ENCODE measurements around the gene HPS4.

DNA sequence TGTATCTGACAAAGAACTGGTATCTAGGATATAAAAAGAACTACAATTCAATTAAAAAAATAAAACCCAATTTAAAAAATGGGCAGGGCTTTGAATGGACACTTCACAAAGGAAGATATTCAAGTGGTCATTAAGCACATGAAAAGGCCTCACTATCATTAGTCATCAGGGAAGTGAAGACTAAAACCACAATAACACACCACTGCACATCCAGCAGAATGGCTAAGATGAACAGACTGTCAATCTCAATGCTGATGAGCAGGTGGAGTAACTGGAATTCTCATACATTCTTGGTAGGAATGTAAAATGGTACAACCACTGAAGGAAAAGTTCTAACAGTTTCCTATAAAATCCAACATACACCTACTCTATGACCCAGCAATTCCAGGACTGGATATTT, 8.9 kb downstream of the HPS4 start:
- no peak for TF ChIP-seq POLR2AphosphoS5 (IDR thresholded peaks at IDR 0.05; ENCODE audit: insufficient read depth in 1 of 2, low read depth in 1 of 2)
- TF ChIP-seq, protein P1, sequence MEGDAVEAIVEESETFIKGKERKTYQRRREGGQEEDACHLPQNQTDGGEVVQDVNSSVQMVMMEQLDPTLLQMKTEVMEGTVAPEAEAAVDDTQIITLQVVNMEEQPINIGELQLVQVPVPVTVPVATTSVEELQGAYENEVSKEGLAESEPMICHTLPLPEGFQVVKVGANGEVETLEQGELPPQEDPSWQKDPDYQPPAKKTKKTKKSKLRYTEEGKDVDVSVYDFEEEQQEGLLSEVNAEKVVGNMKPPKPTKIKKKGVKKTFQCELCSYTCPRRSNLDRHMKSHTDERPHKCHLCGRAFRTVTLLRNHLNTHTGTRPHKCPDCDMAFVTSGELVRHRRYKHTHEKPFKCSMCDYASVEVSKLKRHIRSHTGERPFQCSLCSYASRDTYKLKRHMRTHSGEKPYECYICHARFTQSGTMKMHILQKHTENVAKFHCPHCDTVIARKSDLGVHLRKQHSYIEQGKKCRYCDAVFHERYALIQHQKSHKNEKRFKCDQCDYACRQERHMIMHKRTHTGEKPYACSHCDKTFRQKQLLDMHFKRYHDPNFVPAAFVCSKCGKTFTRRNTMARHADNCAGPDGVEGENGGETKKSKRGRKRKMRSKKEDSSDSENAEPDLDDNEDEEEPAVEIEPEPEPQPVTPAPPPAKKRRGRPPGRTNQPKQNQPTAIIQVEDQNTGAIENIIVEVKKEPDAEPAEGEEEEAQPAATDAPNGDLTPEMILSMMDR (IDR thresholded peaks at IDR 0.05), result no peak
- no peak for TF ChIP-seq POLR2A (IDR thresholded peaks at IDR 0.05)
